Measurements from ENCODE around the gene GEN1.

GEN1 gene

GRCh38 chr2:17752892-17753802, 791 bp upstream of the GEN1 start:
- DNase-seq (ENCODE audit: low read depth), result peak; percentile 10

GRCh38 chr2:17754773-17755425, 961 bp downstream of the GEN1 start:
- no peak for DNase-seq (ENCODE audit: low read depth)

GRCh38 chr2:17756668-17757067, 2.7 kb downstream of the GEN1 start:
- no peak for DNase-seq (ENCODE audit: low read depth)

GRCh38 chr2:17757321-17757720, 3.4 kb downstream of the GEN1 start:
- DNase-seq (ENCODE audit: low read depth), result no peak

- DNase-seq (ENCODE audit: low read depth), result no peak
Observed at GRCh38 chr2:17758118-17758517, 4.2 kb downstream of the GEN1 start.

GRCh38 chr2:17759805-17760204, 5.9 kb downstream of the GEN1 start:
- DNase-seq (ENCODE audit: low read depth), result no peak

GRCh38 chr2:17762451-17762850, 8.5 kb downstream of the GEN1 start:
- no peak for DNase-seq (ENCODE audit: low read depth)

- DNase-seq (ENCODE audit: low read depth), result no peak
Observed at GRCh38 chr2:17763641-17764333, 9.8 kb downstream of the GEN1 start.

- no peak for DNase-seq (ENCODE audit: low read depth)
Observed at GRCh38 chr2:17765398-17765797, 11.5 kb downstream of the GEN1 start.

- DNase-seq (ENCODE audit: low read depth), result no peak
Observed at GRCh38 chr2:17768894-17769293, 15.0 kb downstream of the GEN1 start.

GRCh38 chr2:17771956-17772355, 18.0 kb downstream of the GEN1 start:
- no peak for DNase-seq (ENCODE audit: low read depth)

GRCh38 chr2:17772532-17772931, 18.6 kb downstream of the GEN1 start:
- no peak for DNase-seq (ENCODE audit: low read depth)

GRCh38 chr2:17780546-17780945, 26.6 kb downstream of the GEN1 start:
- no peak for DNase-seq (ENCODE audit: low read depth)

- no peak for DNase-seq (ENCODE audit: low read depth)
Observed at GRCh38 chr2:17781482-17781881, 27.5 kb downstream of the GEN1 start.

GRCh38 chr2:17786727-17787126, 32.8 kb downstream of the GEN1 start:
- no peak for DNase-seq (ENCODE audit: low read depth)

GRCh38 chr2:17788773-17789172, 34.8 kb downstream of the GEN1 start:
- no peak for DNase-seq (ENCODE audit: low read depth)

GRCh38 chr2:17790536-17790935, 36.6 kb downstream of the GEN1 start:
- no peak for DNase-seq (ENCODE audit: low read depth)

- no peak for DNase-seq (ENCODE audit: low read depth)
Observed at GRCh38 chr2:17791121-17791816, 37.3 kb downstream of the GEN1 start.

GRCh38 chr2:17791817-17792130, 37.8 kb downstream of the GEN1 start:
- DNase-seq (ENCODE audit: low read depth), result no peak

GRCh38 chr2:17792515-17792914, 38.6 kb downstream of the GEN1 start:
- DNase-seq (ENCODE audit: low read depth), result no peak

GRCh38 chr2:17793296-17793695, 39.4 kb downstream of the GEN1 start:
- no peak for DNase-seq (ENCODE audit: low read depth)

GRCh38 chr2:17793803-17794354, 39.9 kb downstream of the GEN1 start:
- no peak for DNase-seq (ENCODE audit: low read depth)

All from activated gamma-delta T cell treated with anti-CD3 and anti-CD28 coated beads, Interleukin-2, amount 50 U/mL, for 16 hours (primary cell).